OCI-LY7 (cell line): ENCODE data around the gene FHIT. TPM values are rescaled to one million over a fixed set of nuclear protein-coding genes. Genes with fewer than 3 reads are reported as not detected.

Source experiments
- BruUV-seq: library from RNA; stranded (reverse); fragments of 400-500 nt; replicated peaks from 2 replicates; lab custom pipeline; 2021; lab: Mats Ljungman, UMichigan
- CTCF ChIA-PET: fragments of 300-600 bp; sonication (Branson Sonifier 250); formaldehyde crosslinking; loops from one replicate; lab custom pipeline; 2022; ENCODE audit warnings: antibody characterized with exemption; ENCODE audit not compliant: unreplicated experiment; lab: Charles Lee
- POLR2A ChIA-PET: fragments of 300-600 bp; sonication (Branson Sonifier 250); formaldehyde crosslinking; loops from one replicate; lab custom pipeline; 2022; ENCODE audit warnings: antibody characterized with exemption; lab: Charles Lee
- DNase-seq: peaks from one replicate; pipeline ENCODE4 v3.0.0-alpha.2; 2015; ENCODE audit warnings: low spot score
- H2AFZ ChIP-seq: fragments of 200-600 bp; sonication (generic), shearing (Covaris generic); 2 replicates; pipeline ENCODE4 v1.6.1; 2014; ENCODE audit warnings: mild to moderate bottlenecking, antibody characterized with exemption, low read length, moderate library complexity
- H3K27ac ChIP-seq: fragments of 200-600 bp; sonication (generic); 2 replicates; pipeline ENCODE4 v1.5.1; 2014; ENCODE audit warnings: mixed run types, low read depth, mild to moderate bottlenecking, moderate library complexity, low read length, inconsistent platforms; ENCODE audit not compliant: poor library complexity, severe bottlenecking
- H3K36me3 ChIP-seq: fragments of 200-600 bp; sonication (generic); 2 replicates; pipeline ENCODE4 v1.6.1; 2014; ENCODE audit warnings: mild to moderate bottlenecking, antibody characterized with exemption, low read length, moderate library complexity, mixed read lengths; ENCODE audit not compliant: insufficient read depth
- H3K4me1 ChIP-seq: fragments of 200-600 bp; sonication (generic); 2 replicates; pipeline ENCODE4 v1.5.1; 2014; ENCODE audit warnings: mild to moderate bottlenecking, low read length; ENCODE audit not compliant: insufficient read depth, poor library complexity, severe bottlenecking
- H3K4me2 ChIP-seq: fragments of 200-600 bp; sonication (generic); 2 replicates; pipeline ENCODE4 v1.6.1; 2014; ENCODE audit warnings: mild to moderate bottlenecking, low read length
- H3K4me3 ChIP-seq: fragments of 200-600 bp; sonication (generic); 2 replicates; pipeline ENCODE4 v1.5.1; 2014; ENCODE audit warnings: mild to moderate bottlenecking, low read depth, low read length; ENCODE audit not compliant: poor library complexity, severe bottlenecking
- H3K79me2 ChIP-seq: fragments of 200-600 bp; sonication (generic); 2 replicates; pipeline ENCODE4 v1.6.1; 2016; ENCODE audit warnings: low read depth, mild to moderate bottlenecking, low read length, moderate library complexity, mixed read lengths; ENCODE audit not compliant: insufficient read depth
- H3K9me2 ChIP-seq: fragments of 200-600 bp; sonication (generic); 2 replicates; pipeline ENCODE4 v1.6.1; 2016; ENCODE audit warnings: mild to moderate bottlenecking, low read length, mixed read lengths; ENCODE audit not compliant: insufficient read depth
- H3K9me3 ChIP-seq: fragments of 200-600 bp; sonication (generic); 2 replicates; pipeline ENCODE4 v1.6.1; 2014; ENCODE audit warnings: mild to moderate bottlenecking, mixed run types, low read length, mixed read lengths
- H4K20me1 ChIP-seq: fragments of 200-600 bp; sonication (generic); 2 replicates; pipeline ENCODE4 v1.6.1; 2014; ENCODE audit warnings: mild to moderate bottlenecking, antibody characterized with exemption, low read length, moderate library complexity, mixed read lengths; ENCODE audit not compliant: insufficient read depth
- EZH2phosphoT487 ChIP-seq: fragments of 200-600 bp; sonication (generic); IDR thresholded peaks from 2 replicates; pipeline ENCODE4 v1.6.1; 2018; ENCODE audit warnings: low read depth, borderline replicate concordance, mild to moderate bottlenecking, mixed run types, antibody characterized with exemption, low read length, moderate library complexity, mixed read lengths
- intact Hi-C: fragments of 100-400 bp; cut with micrococcal nuclease; formaldehyde crosslinking; loops from one replicate; pipeline ENCODE4 v1.10.0; 2022; ENCODE audit not compliant: unreplicated experiment
- microRNA-seq: library from miRNA; unstranded; fragments of <30 nt; microRNA quantifications from one replicate; pipeline ENCODE4 v1.2.0, GENCODE V29; 2022; ENCODE audit warnings: borderline replicate concordance
- small RNA-seq: library from RNA; depleted of rRNA; stranded (forward); fragments of <200 nt; gene quantifications from one replicate; pipeline ENCODE3, GENCODE V24; 2014
- total RNA-seq, 2 experiments: library from RNA; depleted of rRNA in 1 of 2; stranded (reverse); fragments of >200 nt in 1 of 2; shearing (Covaris generic) in 1 of 2; gene quantifications; 2 replicates each; pipeline ENCODE4 v1.2.3, GENCODE V29; 2014 to 2022
- TF ChIP-seq, protein P1 (sequence below): fragments of 200-600 bp; sonication (generic); conservative IDR thresholded peaks from 2 replicates; pipeline ENCODE4 v1.5.1; 2014; ENCODE audit warnings: mild to moderate bottlenecking, antibody characterized with exemption, low read length, moderate library complexity, mixed read lengths

FHIT gene
- total RNA-seq, 2 experiments from 2014 or later: 5.0 to 10.9 TPM

DNA sequence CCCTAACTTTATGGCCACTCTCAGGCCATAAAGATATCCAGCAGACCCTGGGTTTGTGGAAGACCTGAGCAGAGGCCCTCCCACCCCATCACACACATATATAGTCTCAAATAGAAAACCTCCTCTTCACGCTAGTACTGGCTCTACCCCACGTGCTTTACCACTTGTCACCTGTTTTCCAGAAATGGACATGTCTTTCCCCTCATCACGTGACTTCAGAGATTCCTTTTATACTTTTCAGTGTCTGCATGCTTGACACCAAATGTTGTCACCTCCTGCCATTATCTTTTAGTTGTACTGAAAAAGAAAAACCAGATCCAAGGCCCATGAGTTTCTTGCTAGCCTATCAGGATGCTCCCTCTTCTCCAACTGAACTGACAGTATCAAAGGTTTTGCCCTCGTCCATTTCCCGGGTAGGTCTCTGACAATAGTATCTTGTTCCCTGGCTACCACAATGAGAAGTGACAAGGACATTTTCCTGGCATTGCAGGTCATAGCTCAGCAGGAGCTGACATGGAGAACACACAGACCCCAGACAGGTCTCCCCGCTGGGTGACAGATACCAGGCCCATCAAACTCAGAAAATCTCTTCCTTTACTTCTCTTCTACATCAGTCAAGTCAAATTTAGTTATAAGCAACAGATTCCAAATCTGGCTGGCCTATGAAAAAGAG is 1551.5 kb downstream of the FHIT start:
- Histone ChIP-seq H3K4me1 (no peaks in the 10 kb centered on the region), H3K4me3 (no peak overlapping the region), H4K20me1 (no peaks in the 10 kb centered on the region), H3K79me2 (no peaks in the 10 kb centered on the region), H3K36me3 (no peaks in the 10 kb centered on the region), H3K4me2 (no peak overlapping the region), H3K9me3 (no peaks in the 10 kb centered on the region), H2AFZ (no peak overlapping the region), H3K9me2 (no peaks in the 10 kb centered on the region), H3K27ac (no peak overlapping the region)
- POLR2A ChIA-PET: no interaction called here
- intact Hi-C loops: no loop called here
- CTCF ChIA-PET: no interaction called here
- no TSS peak for BruUV-seq
- no peak for DNase-seq
- TF ChIP-seq, protein P1, sequence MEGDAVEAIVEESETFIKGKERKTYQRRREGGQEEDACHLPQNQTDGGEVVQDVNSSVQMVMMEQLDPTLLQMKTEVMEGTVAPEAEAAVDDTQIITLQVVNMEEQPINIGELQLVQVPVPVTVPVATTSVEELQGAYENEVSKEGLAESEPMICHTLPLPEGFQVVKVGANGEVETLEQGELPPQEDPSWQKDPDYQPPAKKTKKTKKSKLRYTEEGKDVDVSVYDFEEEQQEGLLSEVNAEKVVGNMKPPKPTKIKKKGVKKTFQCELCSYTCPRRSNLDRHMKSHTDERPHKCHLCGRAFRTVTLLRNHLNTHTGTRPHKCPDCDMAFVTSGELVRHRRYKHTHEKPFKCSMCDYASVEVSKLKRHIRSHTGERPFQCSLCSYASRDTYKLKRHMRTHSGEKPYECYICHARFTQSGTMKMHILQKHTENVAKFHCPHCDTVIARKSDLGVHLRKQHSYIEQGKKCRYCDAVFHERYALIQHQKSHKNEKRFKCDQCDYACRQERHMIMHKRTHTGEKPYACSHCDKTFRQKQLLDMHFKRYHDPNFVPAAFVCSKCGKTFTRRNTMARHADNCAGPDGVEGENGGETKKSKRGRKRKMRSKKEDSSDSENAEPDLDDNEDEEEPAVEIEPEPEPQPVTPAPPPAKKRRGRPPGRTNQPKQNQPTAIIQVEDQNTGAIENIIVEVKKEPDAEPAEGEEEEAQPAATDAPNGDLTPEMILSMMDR: no peak
- TF ChIP-seq EZH2phosphoT487: no peak

Small RNA genes lying within 50 kb of the gene (microRNA-seq; reads per million reads assigned to microRNA genes)
- gene MIR548BB: not detected

Small RNA genes lying within 50 kb of the gene (small RNA-seq; reads per million reads assigned to genes)
- gene MIR548BB (not detected), gene RF00012 (not detected)
